ENCODE results near the gene ABCA4.
A peak's percentile ranks its signal among the peaks of the same experiment; 100 is the strongest.

Gene ABCA4

GRCh38 chr1:94104776-94105580 lies 16.0 kb downstream of the ABCA4 start:
- no peak overlapping the region for H3K4me2 ChIP-seq (ENCODE audit: low read length)
- H3K9ac ChIP-seq, result no peak overlapping the region
- H3K27ac ChIP-seq, result no peak overlapping the region
- peak overlapping the region; percentile 42 for H2AFZ ChIP-seq
- TF ChIP-seq CTCF (IDR thresholded peaks at IDR 0.05), result no peak
- H3K79me2 ChIP-seq, result no peaks in the 10 kb centered on the region
- H3K4me3 ChIP-seq (ENCODE audit: low read depth, low read length), result no peak overlapping the region
- H3K36me3 ChIP-seq (ENCODE audit: control insufficient read depth, insufficient read depth, low read length), result no peaks in the 10 kb centered on the region
- H3K9me3 ChIP-seq (ENCODE audit: control insufficient read depth, low read length), result no peaks in the 10 kb centered on the region
- no peaks in the 10 kb centered on the region for H3K27me3 ChIP-seq (ENCODE audit: control insufficient read depth, insufficient read depth, low read length)
- peaks cover 24% of the 10 kb centered on the region for H3K4me1 ChIP-seq

GRCh38 chr1:94104127-94104684 lies 16.7 kb downstream of the ABCA4 start:
- TF ChIP-seq CTCF (IDR thresholded peaks at IDR 0.05), result no peak
- Histone ChIP-seq H3K9me3 (ENCODE audit: control insufficient read depth, low read length) (no peaks in the 10 kb centered on the region), H3K4me3 (ENCODE audit: low read depth, low read length) (no peak overlapping the region), H3K27ac (peak overlapping the region; percentile 99), H3K79me2 (no peaks in the 10 kb centered on the region), H2AFZ (peak overlapping the region; percentile 38), H3K27me3 (ENCODE audit: control insufficient read depth, insufficient read depth, low read length) (no peaks in the 10 kb centered on the region), H3K36me3 (ENCODE audit: control insufficient read depth, insufficient read depth, low read length) (no peaks in the 10 kb centered on the region), H3K4me2 (ENCODE audit: low read length) (no peak overlapping the region), H3K4me1 (peaks cover 31% of the 10 kb centered on the region), H3K9ac (no peak overlapping the region)

GRCh38 chr1:94103608-94104007 lies 17.3 kb downstream of the ABCA4 start:
- H3K4me2 ChIP-seq (ENCODE audit: low read length), result no peak overlapping the region
- no peaks in the 10 kb centered on the region for H3K27me3 ChIP-seq (ENCODE audit: control insufficient read depth, insufficient read depth, low read length)
- no peak overlapping the region for H3K9ac ChIP-seq
- H3K9me3 ChIP-seq (ENCODE audit: control insufficient read depth, low read length), result no peaks in the 10 kb centered on the region
- peaks cover 37% of the 10 kb centered on the region for H3K4me1 ChIP-seq
- peak overlapping the region; percentile 38 for H2AFZ ChIP-seq
- H3K4me3 ChIP-seq (ENCODE audit: low read depth, low read length), result no peak overlapping the region
- H3K79me2 ChIP-seq, result no peaks in the 10 kb centered on the region
- no peak for TF ChIP-seq CTCF (IDR thresholded peaks at IDR 0.05)
- H3K27ac ChIP-seq, result peak overlapping the region; percentile 99
- no peaks in the 10 kb centered on the region for H3K36me3 ChIP-seq (ENCODE audit: control insufficient read depth, insufficient read depth, low read length)

- H3K4me1 ChIP-seq, result peaks cover 46% of the 10 kb centered on the region
- H3K4me3 ChIP-seq (ENCODE audit: low read depth, low read length), result no peak overlapping the region
- H3K9ac ChIP-seq, result no peak overlapping the region
- no peaks in the 10 kb centered on the region for H3K36me3 ChIP-seq (ENCODE audit: control insufficient read depth, insufficient read depth, low read length)
- no peaks in the 10 kb centered on the region for H3K9me3 ChIP-seq (ENCODE audit: control insufficient read depth, low read length)
- peak overlapping the region; percentile 45 for H3K4me2 ChIP-seq (ENCODE audit: low read length)
- no peaks in the 10 kb centered on the region for H3K27me3 ChIP-seq (ENCODE audit: control insufficient read depth, insufficient read depth, low read length)
- peak overlapping the region; percentile 99 for H3K27ac ChIP-seq
- no peaks in the 10 kb centered on the region for H3K79me2 ChIP-seq
- peak overlapping the region; percentile 43 for H2AFZ ChIP-seq
- TF ChIP-seq CTCF (IDR thresholded peaks at IDR 0.05), result no peak
Observed at GRCh38 chr1:94101613-94102525, 19.1 kb downstream of the ABCA4 start.
